HG03354 (cell line): ENCODE measurements around the gene RASGEF1B.

Experiments used
- ATAC-seq: cut with Tn5 transposase; IDR thresholded peaks from one replicate; pipeline ENCODE4 v1.9.1; 2021; ENCODE audit warnings: mild to moderate bottlenecking; ENCODE audit not compliant: unreplicated experiment, poor library complexity, severe bottlenecking

The RASGEF1B gene

DNA sequence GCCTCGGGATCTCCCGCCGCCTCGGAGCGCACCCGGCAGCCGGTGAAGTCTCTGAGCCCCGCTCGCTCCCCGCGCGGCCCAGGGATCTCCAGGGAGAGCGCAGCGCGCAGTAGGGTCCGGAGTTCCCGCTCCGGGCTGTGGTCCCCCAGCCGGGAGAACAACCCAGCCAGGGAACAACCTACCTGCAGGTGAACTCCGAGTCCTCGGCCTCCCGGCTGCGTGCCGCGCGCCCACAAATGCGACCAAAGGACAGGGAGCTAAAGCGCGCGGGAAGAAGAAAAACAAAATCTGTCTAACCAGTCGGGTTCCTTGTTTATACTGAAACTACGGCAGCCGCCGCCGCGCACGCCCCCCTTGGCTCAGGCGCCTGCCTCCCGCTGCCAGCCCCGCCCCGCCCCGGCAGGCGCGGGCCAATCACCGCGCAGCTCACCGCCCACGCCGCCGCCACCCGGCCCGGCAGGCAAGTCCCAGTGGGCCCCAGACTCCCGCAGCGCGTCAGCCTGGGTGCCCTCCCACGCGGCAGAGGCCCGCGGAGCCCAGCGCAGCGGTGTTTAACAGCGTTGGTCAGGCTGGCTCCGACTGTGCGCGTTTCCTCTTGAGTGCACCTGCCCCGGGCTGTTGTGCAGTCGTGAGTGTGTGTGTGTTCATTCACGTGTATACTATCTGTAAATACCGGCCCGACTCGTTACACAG, at the start of gene RASGEF1B:
Gene RASGEF1B, minus strand, starts transcription at position 320 of the 693 bp plus-strand sequence. CDS start 12,399 bp downstream, outside the sequence.
- peak; percentile 92 for ATAC-seq

DNA sequence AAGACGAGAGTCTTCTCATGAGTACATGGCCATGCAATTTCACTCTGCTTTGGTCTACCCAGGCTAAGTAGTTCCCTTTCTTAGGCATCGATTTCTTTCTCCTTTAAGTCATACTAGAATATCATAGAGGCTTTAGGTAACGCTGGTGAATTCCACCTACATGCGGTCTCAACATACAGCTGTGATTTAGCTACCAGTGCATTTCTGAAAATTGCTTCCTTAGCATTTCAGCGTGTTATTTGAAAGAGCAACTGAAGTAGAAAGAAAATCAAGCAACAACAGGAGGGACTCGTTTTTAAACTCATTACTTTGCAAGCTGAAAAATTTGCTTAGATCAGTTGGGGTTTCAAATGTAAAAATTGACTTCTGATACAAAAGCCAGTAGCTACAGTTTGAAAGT, 48.1 kb upstream of the RASGEF1B start:
- ATAC-seq, result no peak

- ATAC-seq, result no peak
Measured at GRCh38 chr4:81519427-81519773, 47.7 kb upstream of the RASGEF1B start.

GRCh38 chr4:81518762-81519426, 47.2 kb upstream of the RASGEF1B start:
- no peak for ATAC-seq

DNA sequence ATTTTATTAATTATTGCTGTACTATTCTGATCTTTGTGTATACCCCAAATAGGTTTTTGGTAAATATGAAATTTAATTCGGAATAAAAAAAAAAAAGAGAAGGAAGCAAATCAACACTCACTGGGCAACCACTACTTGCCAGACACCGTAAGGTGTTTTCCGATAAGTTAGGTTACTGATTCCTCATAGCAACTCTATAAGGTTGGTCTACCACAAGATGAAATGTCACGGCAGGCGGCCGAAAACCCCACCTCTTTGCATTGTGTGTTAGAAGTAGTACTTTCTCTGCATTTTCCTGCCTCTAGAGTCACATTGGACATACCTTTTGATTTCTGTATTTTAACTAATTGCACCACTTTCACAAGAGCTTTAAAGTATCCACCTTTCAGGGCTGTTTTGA, 44.5 kb upstream of the RASGEF1B start:
- ATAC-seq, result no peak

GRCh38 chr4:81512757-81513501, 41.2 kb upstream of the RASGEF1B start:
- no peak for ATAC-seq

- no peak for ATAC-seq
Measured at GRCh38 chr4:81512001-81512756, 40.5 kb upstream of the RASGEF1B start.

DNA sequence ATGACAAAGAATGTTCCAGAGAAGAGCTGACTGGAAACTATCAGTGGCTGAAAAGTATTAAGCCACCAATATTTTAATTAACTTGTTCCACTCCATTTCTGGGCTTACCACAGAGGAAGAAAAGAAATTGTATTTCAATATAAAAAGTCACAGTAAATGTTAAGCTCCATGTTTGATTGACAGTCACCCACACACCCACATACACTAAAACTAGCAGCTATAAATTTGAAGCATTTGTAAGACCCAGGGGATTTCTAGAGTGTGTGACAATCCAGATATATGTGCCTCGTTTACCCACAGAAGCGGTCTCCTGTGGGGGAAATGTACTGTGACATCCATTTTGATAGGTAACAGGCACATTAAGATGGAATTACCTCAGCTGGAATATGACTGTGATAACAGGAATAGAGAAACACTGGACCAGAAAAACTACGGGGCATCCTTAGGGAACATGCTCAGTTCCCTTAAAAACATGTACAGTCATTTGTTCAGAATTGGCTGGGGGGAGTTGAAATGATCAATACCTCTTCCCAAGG, 39.0 kb upstream of the RASGEF1B start:
- no peak for ATAC-seq

DNA sequence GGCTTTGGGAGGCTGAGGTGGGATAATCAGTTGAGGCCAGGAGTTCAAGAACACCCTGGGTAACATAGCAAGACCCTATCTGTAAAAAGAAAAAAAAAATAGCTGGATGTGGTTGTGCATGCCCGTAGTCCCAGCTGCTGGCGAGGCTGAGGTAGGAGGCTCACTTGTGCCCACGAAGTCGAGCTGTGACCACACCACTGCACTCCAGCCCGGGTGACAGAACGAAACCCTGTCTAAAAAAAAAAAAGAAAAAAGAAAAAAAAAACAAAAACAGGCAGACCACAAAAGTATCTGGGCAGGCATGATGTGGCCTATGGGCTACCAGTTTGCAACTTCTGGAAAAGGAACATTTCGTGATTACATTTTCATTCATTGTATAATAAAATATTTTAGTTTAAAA, 38.1 kb upstream of the RASGEF1B start:
- ATAC-seq, result no peak

GRCh38 chr4:81509191-81509590, 37.5 kb upstream of the RASGEF1B start:
- ATAC-seq, result no peak

DNA sequence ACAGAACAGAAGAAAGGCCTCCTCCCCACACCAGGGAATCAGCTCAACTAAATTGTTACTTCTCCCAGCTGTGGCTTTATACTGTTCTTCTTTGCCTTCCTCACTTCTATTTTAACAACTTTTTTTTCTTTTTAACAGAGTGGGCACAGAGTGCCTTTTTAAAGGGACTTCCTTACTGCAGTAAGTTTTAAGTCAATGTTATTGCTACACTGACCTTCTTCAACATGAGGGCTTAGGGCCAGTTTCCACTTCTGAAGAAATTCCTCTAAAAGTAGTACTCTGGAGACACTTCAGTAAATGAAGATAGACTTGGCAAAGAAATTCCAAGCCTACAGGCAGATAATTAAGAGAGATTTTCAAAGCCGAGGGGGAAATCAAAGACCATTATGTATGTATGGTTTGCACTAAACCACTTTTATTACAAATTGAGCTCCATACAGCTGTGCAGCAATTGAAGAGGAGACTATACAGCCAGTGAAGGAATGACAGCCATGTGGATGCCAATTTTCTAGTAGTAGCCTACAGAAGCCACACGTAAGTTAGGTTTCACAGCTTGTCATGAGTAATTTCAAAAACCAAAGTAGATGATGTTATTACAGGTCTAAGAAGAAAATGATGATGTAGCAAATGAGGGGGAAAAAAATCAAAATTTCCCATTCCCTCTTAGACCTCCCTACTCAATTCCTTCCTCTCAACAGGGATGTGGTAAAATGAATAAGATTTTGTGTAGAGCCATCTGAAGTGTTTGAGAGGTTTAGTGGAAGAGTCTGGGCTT, 36.9 kb upstream of the RASGEF1B start:
- no peak for ATAC-seq

GRCh38 chr4:81507530-81507929, 35.8 kb upstream of the RASGEF1B start:
- no peak for ATAC-seq

DNA sequence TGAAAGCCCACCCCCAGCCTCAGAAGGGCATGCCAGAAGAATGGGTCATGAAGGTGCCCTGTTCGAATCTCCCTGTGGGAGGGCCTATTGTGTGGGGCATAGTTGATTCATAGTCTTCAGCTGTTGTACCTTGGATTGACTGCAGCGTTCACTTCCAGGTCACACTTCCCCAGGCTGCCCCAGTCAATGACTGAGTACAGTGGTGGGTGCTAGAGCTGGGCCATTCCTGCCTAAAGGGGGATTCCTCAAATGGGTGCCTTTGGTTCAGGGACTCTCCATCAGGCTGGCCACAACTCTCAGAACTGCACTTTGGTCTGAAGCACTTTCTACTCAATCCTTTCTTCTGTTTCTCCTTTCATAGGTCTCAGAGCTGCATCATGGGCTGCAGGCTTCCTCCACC, 35.0 kb upstream of the RASGEF1B start:
- peak; percentile 53 for ATAC-seq

DNA sequence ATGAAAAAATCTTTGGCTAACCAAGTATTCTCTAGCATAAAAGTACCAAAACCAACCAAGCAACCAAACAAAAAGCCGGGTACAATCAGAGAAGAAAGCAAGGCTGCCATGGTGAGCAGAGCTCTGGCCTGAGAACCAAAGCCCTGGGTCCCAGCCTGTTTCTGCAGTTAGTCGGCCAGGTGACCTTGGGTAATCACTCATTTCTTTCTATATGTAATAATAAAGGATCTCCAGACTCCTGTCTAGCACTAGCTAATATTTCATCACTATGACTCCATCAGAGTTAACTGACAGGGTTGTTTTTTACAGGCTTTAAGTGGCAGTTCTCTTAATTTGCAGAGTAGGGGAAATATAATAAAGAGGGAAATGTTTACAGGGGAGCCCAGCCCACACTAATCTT, 34.0 kb upstream of the RASGEF1B start:
- no peak for ATAC-seq

GRCh38 chr4:81505004-81505598, 33.4 kb upstream of the RASGEF1B start:
- peak; percentile 68 for ATAC-seq

GRCh38 chr4:81504112-81505003, 32.7 kb upstream of the RASGEF1B start:
- ATAC-seq, result no peak

GRCh38 chr4:81503586-81503985, 31.9 kb upstream of the RASGEF1B start:
- no peak for ATAC-seq

GRCh38 chr4:81502564-81502963, 30.9 kb upstream of the RASGEF1B start:
- ATAC-seq, result no peak
